ENCODE results near the gene ILKAP. TPM values are rescaled to one million over a fixed set of nuclear protein-coding genes. Genes with fewer than 3 reads are reported as not detected.

The ILKAP gene
- total RNA-seq, 1 donor from 2014 or later = 34.1 TPM

- Mint-ChIP-seq H3K36me3 (ENCODE audit: unreplicated experiment) (no peaks in the 10 kb centered on the region), H3K4me3 (ENCODE audit: unreplicated experiment) (no peak overlapping the region), H3K9me3 (ENCODE audit: unreplicated experiment) (no peaks in the 10 kb centered on the region), H3K4me1 (ENCODE audit: unreplicated experiment) (no peaks in the 10 kb centered on the region), H3K27me3 (ENCODE audit: unreplicated experiment) (no peaks in the 10 kb centered on the region), H3K27ac (ENCODE audit: unreplicated experiment) (no peak overlapping the region)
- DNase-seq (ENCODE audit: extremely low spot score, unreplicated experiment) = no peak
- TF ChIP-seq CTCF (IDR thresholded peaks at IDR 0.05) = no peak
Measured at GRCh38 chr2:238126338-238126737, 77.2 kb downstream of the ILKAP start.

GRCh38 chr2:238125127-238125885 lies 78.2 kb downstream of the ILKAP start:
- Mint-ChIP-seq H3K4me3 (ENCODE audit: unreplicated experiment) (no peak overlapping the region), H3K4me1 (ENCODE audit: unreplicated experiment) (no peaks in the 10 kb centered on the region), H3K27me3 (ENCODE audit: unreplicated experiment) (no peaks in the 10 kb centered on the region), H3K27ac (ENCODE audit: unreplicated experiment) (no peak overlapping the region), H3K9me3 (ENCODE audit: unreplicated experiment) (no peaks in the 10 kb centered on the region), H3K36me3 (ENCODE audit: unreplicated experiment) (no peaks in the 10 kb centered on the region)
- no peak for TF ChIP-seq CTCF (IDR thresholded peaks at IDR 0.05)
- no peak for DNase-seq (ENCODE audit: extremely low spot score, unreplicated experiment)

- Mint-ChIP-seq H3K9me3 (ENCODE audit: unreplicated experiment) (no peaks in the 10 kb centered on the region), H3K27ac (ENCODE audit: unreplicated experiment) (no peak overlapping the region), H3K4me3 (ENCODE audit: unreplicated experiment) (no peak overlapping the region), H3K4me1 (ENCODE audit: unreplicated experiment) (no peaks in the 10 kb centered on the region), H3K27me3 (ENCODE audit: unreplicated experiment) (peaks cover 2% of the 10 kb centered on the region), H3K36me3 (ENCODE audit: unreplicated experiment) (no peaks in the 10 kb centered on the region)
- no peak for TF ChIP-seq CTCF (IDR thresholded peaks at IDR 0.05)
- DNase-seq (ENCODE audit: extremely low spot score, unreplicated experiment) = no peak
Measured at GRCh38 chr2:238124488-238125126, 78.9 kb downstream of the ILKAP start.

- Mint-ChIP-seq H3K4me1 (ENCODE audit: unreplicated experiment) (no peaks in the 10 kb centered on the region), H3K36me3 (ENCODE audit: unreplicated experiment) (no peaks in the 10 kb centered on the region), H3K9me3 (ENCODE audit: unreplicated experiment) (no peaks in the 10 kb centered on the region), H3K27me3 (ENCODE audit: unreplicated experiment) (peaks cover 2% of the 10 kb centered on the region), H3K4me3 (ENCODE audit: unreplicated experiment) (no peak overlapping the region), H3K27ac (ENCODE audit: unreplicated experiment) (no peak overlapping the region)
- DNase-seq (ENCODE audit: extremely low spot score, unreplicated experiment) = no peak
- no peak for TF ChIP-seq CTCF (IDR thresholded peaks at IDR 0.05)
Measured at GRCh38 chr2:238123991-238124470, 79.5 kb downstream of the ILKAP start.

GRCh38 chr2:238123218-238123971 lies 80.1 kb downstream of the ILKAP start:
- no peak for TF ChIP-seq CTCF (IDR thresholded peaks at IDR 0.05)
- H3K36me3 Mint-ChIP-seq (ENCODE audit: unreplicated experiment) = no peaks in the 10 kb centered on the region
- no peaks in the 10 kb centered on the region for H3K4me1 Mint-ChIP-seq (ENCODE audit: unreplicated experiment)
- H3K27ac Mint-ChIP-seq (ENCODE audit: unreplicated experiment) = no peak overlapping the region
- H3K4me3 Mint-ChIP-seq (ENCODE audit: unreplicated experiment) = no peak overlapping the region
- no peak for DNase-seq (ENCODE audit: extremely low spot score, unreplicated experiment)
- no peaks in the 10 kb centered on the region for H3K9me3 Mint-ChIP-seq (ENCODE audit: unreplicated experiment)
- peaks cover 2% of the 10 kb centered on the region for H3K27me3 Mint-ChIP-seq (ENCODE audit: unreplicated experiment)
